Activated naive CD4-positive, alpha-beta T cell treated with anti-CD3 and anti-CD28 coated beads, Interleukin-2, amount 50 U/mL, for 72 hours (primary cell): ENCODE measurements around the gene FAM222A. TPM values are rescaled to one million over a fixed set of nuclear protein-coding genes. Genes with fewer than 3 reads are reported as not detected.

Source experiments
- ATAC-seq, 2 donors: fragments of 150-1000 bp; cut with Tn5 transposase; 2 replicates each; pipeline ENCODE4 v1.10.0; 2021; ENCODE audit warnings: mild to moderate bottlenecking in 2 of 2, moderate library complexity in 2 of 2
- DNase-seq, 2 donors: peaks; one replicate each; pipeline ENCODE4 v3.0.0; 2021 to 2022; ENCODE audit warnings: low spot score in 2 of 2
- H3K27ac Mint-ChIP-seq, 2 donors: one replicate each; pipeline ENCODE4 v1.8.0; 2022; ENCODE audit warnings: mild to moderate bottlenecking in 2 of 2, mixed read lengths in 2 of 2
- H3K36me3 Mint-ChIP-seq, 2 donors: one replicate each; pipeline ENCODE4 v1.8.0; 2022; ENCODE audit warnings: mixed read lengths in 2 of 2
- H3K9me3 Mint-ChIP-seq, 2 donors: one replicate each; pipeline ENCODE4 v1.8.0; 2022; ENCODE audit warnings: mixed read lengths in 2 of 2
- total RNA-seq, 2 donors: library from RNA; stranded (reverse); gene quantifications; one replicate each; pipeline ENCODE4 v1.2.3, GENCODE V29; 2022

FAM222A gene
- total RNA-seq, 2 donors from 2014 or later: 0.18 to 1.2 TPM

- H3K9me3 Mint-ChIP-seq: peaks cover 0 to 3% of the 10 kb centered on the region in 2 donors
- DNase-seq: peak in 1 of 2 donors; percentile 52
- no peak overlapping the region for H3K27ac Mint-ChIP-seq
- ATAC-seq: no peak
- H3K36me3 Mint-ChIP-seq: peaks cover 0 to 4% of the 10 kb centered on the region in 2 donors
Observed at GRCh38 chr12:109767991-109768900, 54.6 kb downstream of the FAM222A start.

- Mint-ChIP-seq H3K36me3 (no peaks in the 10 kb centered on the region), H3K9me3 (no peaks in the 10 kb centered on the region), H3K27ac (no peak overlapping the region)
- peak in 1 of 2 donors; percentile 54 for DNase-seq
- no peak for ATAC-seq
Observed at GRCh38 chr12:109768901-109769670, 55.5 kb downstream of the FAM222A start.

DNA sequence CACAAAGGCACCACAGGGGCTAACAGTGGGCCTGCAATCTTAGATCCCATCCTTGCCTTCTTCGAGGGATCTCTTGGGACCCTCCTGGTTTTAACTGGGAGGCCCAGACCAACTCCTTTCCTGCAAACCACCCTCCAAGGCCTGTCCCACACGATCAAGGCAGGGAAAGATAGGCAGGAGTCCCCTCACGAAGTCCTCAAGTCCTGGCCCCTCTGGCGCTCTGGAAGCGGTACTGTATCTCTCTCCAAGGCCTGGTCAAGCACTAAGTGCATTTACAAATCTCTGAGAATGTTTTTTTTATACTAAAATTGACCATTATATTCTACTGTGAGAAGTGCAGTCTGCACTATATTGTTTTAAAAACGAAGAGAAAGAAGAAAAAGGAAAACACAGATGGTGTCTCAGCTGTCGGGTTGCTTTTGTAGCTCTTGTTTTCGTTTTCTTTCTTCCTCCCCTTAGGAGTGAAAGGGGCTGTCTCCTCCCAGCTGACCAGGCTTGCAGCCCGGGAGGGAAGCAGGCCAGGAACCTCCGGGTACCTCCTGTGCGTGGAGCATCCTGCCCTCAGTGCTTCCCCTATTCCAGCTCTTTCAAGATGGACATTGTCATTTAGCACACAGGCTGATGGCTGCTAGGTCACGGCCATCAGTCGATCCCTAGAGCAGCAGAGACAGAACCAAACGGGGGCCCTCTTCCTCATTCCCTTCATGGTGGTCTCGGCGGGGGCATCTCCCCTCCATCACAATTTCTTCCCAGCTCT is 56.7 kb downstream of the FAM222A start:
- Mint-ChIP-seq H3K9me3 (no peaks in the 10 kb centered on the region), H3K36me3 (no peaks in the 10 kb centered on the region), H3K27ac (no peak overlapping the region)
- DNase-seq (peak in 1 of 2 donors; percentile 44), ATAC-seq (no peak)

DNA sequence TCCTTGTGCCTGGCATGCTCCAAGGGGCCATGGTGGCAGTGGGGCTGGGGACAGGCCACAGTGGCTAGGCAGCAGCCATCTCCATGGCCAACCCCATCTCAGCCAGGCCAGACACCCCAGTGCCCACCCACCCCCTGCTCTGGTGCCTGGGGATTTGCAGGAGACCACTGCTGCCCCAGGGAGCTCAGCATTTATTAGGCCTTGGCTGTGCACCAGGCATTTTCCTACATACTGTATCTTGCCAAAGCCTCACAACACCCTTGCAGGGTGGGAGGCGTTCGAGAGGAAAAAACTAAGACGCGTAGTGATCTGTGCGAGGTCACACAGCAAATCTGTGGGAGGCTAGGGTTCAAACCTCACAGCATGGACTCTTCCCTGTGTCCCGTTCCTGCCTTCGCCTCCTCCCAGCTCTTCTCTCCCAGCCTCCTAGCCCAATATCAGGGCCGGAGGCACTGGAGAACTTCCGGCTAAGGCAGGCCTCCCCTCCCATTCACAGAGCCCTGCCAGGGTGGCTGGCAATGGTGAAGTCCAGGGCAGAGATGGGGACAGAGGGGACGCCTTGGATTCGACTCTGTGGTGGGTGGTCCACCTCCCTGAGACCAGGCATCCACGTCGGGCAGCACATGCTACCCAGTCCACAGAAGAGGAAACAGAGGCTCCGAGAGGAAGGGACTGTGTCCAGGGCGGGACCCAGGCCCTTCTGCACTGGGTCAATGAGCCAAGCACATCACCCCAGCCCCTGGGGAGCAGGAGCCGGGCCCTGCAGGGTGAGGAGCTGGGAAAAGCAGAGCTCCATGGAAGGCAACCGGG is 57.4 kb downstream of the FAM222A start:
- peak in 1 of 2 donors; percentile 46 for DNase-seq
- ATAC-seq: no peak

GRCh38 chr12:109771746-109772621 is 58.4 kb downstream of the FAM222A start:
- H3K36me3 Mint-ChIP-seq: no peaks in the 10 kb centered on the region
- ATAC-seq (no peak), DNase-seq (peak in 1 of 2 donors; percentile 41)
- no peaks in the 10 kb centered on the region for H3K9me3 Mint-ChIP-seq
- no peak overlapping the region for H3K27ac Mint-ChIP-seq

More for the DNA sequence above, 57.4 kb downstream of the FAM222A start:
- Mint-ChIP-seq H3K9me3 (no peaks in the 10 kb centered on the region), H3K36me3 (no peaks in the 10 kb centered on the region), H3K27ac (no peak overlapping the region)

- ATAC-seq (no peak), DNase-seq (peak in 1 of 2 donors; percentile 47)
- no peaks in the 10 kb centered on the region for H3K36me3 Mint-ChIP-seq
- H3K9me3 Mint-ChIP-seq: no peaks in the 10 kb centered on the region
- H3K27ac Mint-ChIP-seq: no peak overlapping the region
Observed at GRCh38 chr12:109772622-109773321, 59.1 kb downstream of the FAM222A start.

DNA sequence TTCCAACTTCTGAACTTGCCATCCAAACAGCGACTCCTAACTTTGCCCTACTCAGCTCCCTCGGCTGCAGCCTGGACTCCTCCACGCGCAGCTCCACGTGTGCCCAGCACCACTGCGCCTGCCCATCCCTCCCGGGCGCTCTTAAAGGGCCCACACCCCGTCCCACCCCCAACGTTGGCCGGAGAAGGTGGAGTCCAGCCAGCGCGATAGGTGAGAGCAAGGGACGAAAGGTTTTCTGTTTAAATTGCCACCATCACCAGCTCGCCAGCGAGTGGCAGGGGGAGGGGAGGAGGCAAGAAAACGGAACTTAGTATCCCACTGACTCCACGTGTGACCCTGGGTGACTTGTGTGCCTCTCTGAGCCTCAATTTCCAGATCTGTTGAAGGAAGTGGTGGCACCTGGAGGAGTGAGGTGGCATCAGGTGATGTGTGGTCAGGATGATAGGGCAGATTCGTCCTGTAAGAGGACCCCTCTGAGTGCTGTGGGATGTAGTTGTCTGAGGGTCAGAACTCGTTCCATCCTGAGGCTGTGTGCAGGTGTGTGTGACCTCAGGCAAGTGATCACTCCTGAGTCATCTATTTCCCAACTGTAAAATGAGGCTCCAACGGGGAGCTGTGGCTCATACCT is 59.9 kb downstream of the FAM222A start:
- DNase-seq (peak in 1 of 2 donors; percentile 50), ATAC-seq (no peak)
- Mint-ChIP-seq H3K27ac (no peak overlapping the region), H3K36me3 (no peaks in the 10 kb centered on the region), H3K9me3 (no peaks in the 10 kb centered on the region)

DNA sequence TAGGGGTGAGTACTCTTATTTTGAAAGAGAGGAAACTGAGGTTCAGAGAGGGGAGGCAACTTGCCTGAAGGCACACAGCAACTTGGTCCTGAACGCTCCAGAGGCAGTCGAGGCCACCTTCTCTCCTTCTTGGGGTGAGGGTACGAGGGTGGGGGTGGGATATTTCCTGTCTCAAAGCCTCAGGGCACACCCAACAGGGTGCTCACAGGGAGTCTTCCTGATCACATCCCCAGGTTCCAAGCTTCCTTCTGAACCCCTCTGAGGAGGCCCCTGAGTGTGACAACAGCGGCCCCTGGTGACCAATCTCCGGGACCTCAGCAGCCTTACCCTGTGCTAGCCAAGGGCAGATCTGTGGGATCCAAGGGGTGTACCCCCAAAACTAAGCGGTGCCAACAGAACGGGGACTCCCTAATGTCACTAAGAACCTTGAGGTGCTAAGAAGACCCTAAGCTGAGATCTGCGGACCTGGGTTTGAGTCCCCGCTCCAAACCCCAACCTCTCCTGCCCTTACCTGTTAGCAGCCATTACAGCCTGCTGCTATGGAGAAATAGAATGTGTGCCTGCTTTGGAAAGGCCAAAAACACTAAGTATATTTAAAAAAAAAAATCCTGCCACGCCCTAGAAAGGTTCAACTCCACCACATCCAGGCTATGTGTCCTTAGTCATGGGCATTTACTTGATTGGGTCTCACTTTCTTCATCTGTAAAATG is 61.7 kb downstream of the FAM222A start:
- H3K9me3 Mint-ChIP-seq: no peaks in the 10 kb centered on the region
- peak; percentile 67 to 80 for DNase-seq
- no peaks in the 10 kb centered on the region for H3K36me3 Mint-ChIP-seq
- peak; percentile 79 to 88 for ATAC-seq
- H3K27ac Mint-ChIP-seq: no peak overlapping the region

GRCh38 chr12:109776624-109777023 is 63.0 kb downstream of the FAM222A start:
- Mint-ChIP-seq H3K9me3 (no peaks in the 10 kb centered on the region), H3K36me3 (no peaks in the 10 kb centered on the region), H3K27ac (no peak overlapping the region)
- DNase-seq (no peak), ATAC-seq (no peak)

DNA sequence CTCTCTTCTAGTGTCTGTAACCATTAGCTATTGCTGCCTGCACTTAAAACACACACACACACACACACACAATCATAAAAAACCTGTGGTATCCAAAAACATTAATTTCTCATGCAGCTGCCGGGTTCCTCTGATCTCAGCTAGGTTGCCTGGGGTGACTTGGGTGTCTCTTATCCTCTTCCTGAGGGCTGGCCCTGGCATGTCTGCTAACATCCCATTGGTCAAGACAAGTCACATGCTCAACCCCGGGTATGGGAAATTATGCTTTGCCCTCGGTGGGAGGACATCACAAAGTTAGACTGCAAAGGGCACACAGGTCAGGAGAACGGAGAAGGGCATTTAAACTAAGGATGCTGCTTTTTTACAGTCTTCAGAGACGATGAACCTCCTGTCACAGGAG is 63.9 kb downstream of the FAM222A start:
- DNase-seq: peak in 1 of 2 donors; percentile 36
- peak overlapping the region in 1 of 2 donors; percentile 73 for H3K27ac Mint-ChIP-seq
- H3K36me3 Mint-ChIP-seq: no peaks in the 10 kb centered on the region
- peak; percentile 74 to 87 for ATAC-seq
- no peaks in the 10 kb centered on the region for H3K9me3 Mint-ChIP-seq

- ATAC-seq: no peak
- H3K36me3 Mint-ChIP-seq: no peaks in the 10 kb centered on the region
- no peak overlapping the region for H3K27ac Mint-ChIP-seq
- DNase-seq: no peak
- H3K9me3 Mint-ChIP-seq: no peaks in the 10 kb centered on the region
Observed at GRCh38 chr12:109778684-109779083, 65.1 kb downstream of the FAM222A start.

- DNase-seq: no peak
- ATAC-seq: no peak
- H3K27ac Mint-ChIP-seq: no peak overlapping the region
- no peaks in the 10 kb centered on the region for H3K36me3 Mint-ChIP-seq
- no peaks in the 10 kb centered on the region for H3K9me3 Mint-ChIP-seq
Observed at GRCh38 chr12:109779382-109779781, 65.8 kb downstream of the FAM222A start.

DNA sequence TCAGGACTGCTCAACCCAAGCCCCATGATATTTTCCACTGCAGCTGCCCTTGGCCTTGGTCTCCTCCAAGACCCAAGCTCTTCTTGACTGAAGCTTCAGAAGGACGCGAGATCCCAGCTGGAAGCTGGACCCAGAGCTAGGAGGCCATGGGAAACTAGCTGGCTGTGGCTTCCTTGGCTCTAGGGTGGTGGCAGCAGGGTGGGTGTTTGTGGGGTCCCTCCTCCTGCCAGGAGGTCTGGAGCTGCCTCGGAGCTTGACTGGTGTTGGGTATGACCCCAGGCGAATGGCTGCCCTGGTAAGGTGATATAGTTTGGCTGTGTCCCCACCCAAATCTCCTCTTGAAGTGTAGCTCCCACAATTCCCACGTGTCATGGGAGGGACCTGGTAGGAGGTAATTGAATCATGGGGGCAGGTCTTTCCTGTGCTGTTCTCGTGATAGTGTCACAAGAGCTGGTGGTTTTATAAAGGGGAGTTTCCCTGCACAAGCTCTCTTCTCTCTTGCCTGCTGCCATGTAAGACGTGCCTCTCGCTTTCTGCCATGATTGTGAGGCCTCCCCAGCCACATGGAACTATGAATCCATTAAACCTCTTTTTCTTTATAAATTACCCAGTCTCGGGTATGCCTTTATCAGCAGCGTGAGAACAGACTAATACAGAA is 68.2 kb downstream of the FAM222A start:
- no peaks in the 10 kb centered on the region for H3K9me3 Mint-ChIP-seq
- no peaks in the 10 kb centered on the region for H3K36me3 Mint-ChIP-seq
- H3K27ac Mint-ChIP-seq: no peak overlapping the region
- ATAC-seq (no peak), DNase-seq (no peak)
